ENCODE results near the gene CFAP97D2. TPM values are rescaled to one million over a fixed set of nuclear protein-coding genes. Genes with fewer than 3 reads are reported as not detected.

The CFAP97D2 gene
- total RNA-seq, 1 donor from 2014 or later, result not detected

- POLR2A ChIA-PET, result interaction anchor here (1.3 kb wide), 1 partner anchor 13 kb away, joined by 3 read pairs; the partner anchor contains the start of gene UPF3A
- ATAC-seq (ENCODE audit: low read depth), result no peak
Measured at GRCh38 chr13:114268344-114269280, 89.6 kb downstream of the CFAP97D2 start.

DNA sequence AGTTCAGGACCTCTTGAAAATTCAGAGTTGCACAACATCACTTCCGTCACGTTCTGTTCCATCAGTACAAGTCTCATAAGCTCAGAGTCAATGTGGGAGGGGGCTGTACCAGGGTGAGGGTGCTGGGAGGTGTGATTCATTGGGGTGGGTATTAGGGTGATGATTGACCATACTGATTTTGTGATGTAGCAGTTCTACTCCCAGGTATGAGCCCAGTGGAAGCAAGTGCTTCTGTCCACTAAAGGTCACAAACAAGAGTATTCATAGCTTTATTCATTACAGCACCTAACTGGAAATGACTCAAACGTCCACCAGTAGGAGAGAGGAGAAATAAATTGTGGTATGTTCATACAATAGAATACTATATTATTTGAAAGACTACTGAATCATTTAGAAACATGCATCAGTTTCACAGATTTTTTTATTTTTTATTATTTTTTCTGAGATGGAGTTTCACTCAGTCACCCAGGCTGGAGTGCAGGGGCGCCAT lies 90.3 kb downstream of the CFAP97D2 start:
- Mint-ChIP-seq H3K36me3 (ENCODE audit: low read depth) (peaks cover 73% of the 10 kb centered on the region), H3K27me3 (no peaks in the 10 kb centered on the region), H3K27ac (peak overlapping the region; percentile 16), H3K4me3 (no peak overlapping the region), H3K9me3 (peaks cover 4% of the 10 kb centered on the region), H3K4me1 (peaks cover 6% of the 10 kb centered on the region)
- CTCF ChIA-PET, result no interaction called here
- TF ChIP-seq, protein P1, sequence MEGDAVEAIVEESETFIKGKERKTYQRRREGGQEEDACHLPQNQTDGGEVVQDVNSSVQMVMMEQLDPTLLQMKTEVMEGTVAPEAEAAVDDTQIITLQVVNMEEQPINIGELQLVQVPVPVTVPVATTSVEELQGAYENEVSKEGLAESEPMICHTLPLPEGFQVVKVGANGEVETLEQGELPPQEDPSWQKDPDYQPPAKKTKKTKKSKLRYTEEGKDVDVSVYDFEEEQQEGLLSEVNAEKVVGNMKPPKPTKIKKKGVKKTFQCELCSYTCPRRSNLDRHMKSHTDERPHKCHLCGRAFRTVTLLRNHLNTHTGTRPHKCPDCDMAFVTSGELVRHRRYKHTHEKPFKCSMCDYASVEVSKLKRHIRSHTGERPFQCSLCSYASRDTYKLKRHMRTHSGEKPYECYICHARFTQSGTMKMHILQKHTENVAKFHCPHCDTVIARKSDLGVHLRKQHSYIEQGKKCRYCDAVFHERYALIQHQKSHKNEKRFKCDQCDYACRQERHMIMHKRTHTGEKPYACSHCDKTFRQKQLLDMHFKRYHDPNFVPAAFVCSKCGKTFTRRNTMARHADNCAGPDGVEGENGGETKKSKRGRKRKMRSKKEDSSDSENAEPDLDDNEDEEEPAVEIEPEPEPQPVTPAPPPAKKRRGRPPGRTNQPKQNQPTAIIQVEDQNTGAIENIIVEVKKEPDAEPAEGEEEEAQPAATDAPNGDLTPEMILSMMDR (IDR thresholded peaks at IDR 0.05), result no peak
- POLR2A ChIA-PET, result interaction anchor here (1.3 kb wide), 1 partner anchor 12 kb away, joined by 3 read pairs; the partner anchor contains the start of gene UPF3A
- intact Hi-C loops (cut with micrococcal nuclease), result no loop called here
- DNase-seq (no peak), ATAC-seq (ENCODE audit: low read depth) (no peak)

More at GRCh38 chr13:114268344-114269280, 89.6 kb downstream of the CFAP97D2 start:
- no peak for DNase-seq
- TF ChIP-seq, protein P1 (IDR thresholded peaks at IDR 0.05), result no peak
- Mint-ChIP-seq H3K27ac (peak overlapping the region; percentile 46), H3K36me3 (ENCODE audit: low read depth) (peaks cover 73% of the 10 kb centered on the region), H3K4me3 (no peak overlapping the region), H3K27me3 (no peaks in the 10 kb centered on the region), H3K9me3 (peaks cover 4% of the 10 kb centered on the region), H3K4me1 (peaks cover 8% of the 10 kb centered on the region)
- intact Hi-C loops (cut with micrococcal nuclease), result no loop called here
- CTCF ChIA-PET, result no interaction called here

Other genes starting within 250 kb of the CFAP97D2 start
- gene C13orf46, start 205.2 kb upstream of the CFAP97D2 start, total RNA-seq, result 0.46 and 0.69 TPM in 2 replicates
- 17.5 and 20.4 TPM in 2 replicates for gene RASA3, start 46.6 kb upstream of the CFAP97D2 start, total RNA-seq
- 84.2 and 98.0 TPM in 2 replicates for gene CDC16, start 55.6 kb downstream of the CFAP97D2 start, total RNA-seq
- 68.3 and 83.2 TPM in 2 replicates for gene UPF3A, start 102.3 kb downstream of the CFAP97D2 start, total RNA-seq
- 30.4 and 34.8 TPM in 2 replicates for gene CHAMP1, start 135.2 kb downstream of the CFAP97D2 start, total RNA-seq

Measured in activated B cell treated with CpG ODN at 0.5 μM for 24 hours (primary cell).